KMS-11 (cell line): ENCODE measurements around the gene OAF.

Experiments
- H2AFZ ChIP-seq: fragments of 200-600 bp; sonication (generic); 2 replicates; pipeline ENCODE4 v1.6.1; 2016; ENCODE audit warnings: antibody characterized with exemption, mixed run types, low read depth
- H3K27ac ChIP-seq: fragments of 200-600 bp; sonication (generic); 2 replicates; pipeline ENCODE4 v1.6.1; 2016; ENCODE audit warnings: mild to moderate bottlenecking, mixed run types
- H3K27me3 ChIP-seq: fragments of 200-600 bp; sonication (generic); 2 replicates; pipeline ENCODE4 v1.6.1; 2017; ENCODE audit warnings: mild to moderate bottlenecking, low read depth, mixed run types, moderate library complexity; ENCODE audit not compliant: insufficient read depth
- H3K36me3 ChIP-seq: fragments of 200-600 bp; sonication (generic); 2 replicates; pipeline ENCODE4 v1.6.1; 2017; ENCODE audit warnings: mild to moderate bottlenecking, mixed run types; ENCODE audit not compliant: insufficient read depth
- H3K4me1 ChIP-seq: fragments of 200-600 bp; sonication (generic); 2 replicates; pipeline ENCODE4 v1.6.1; 2016; ENCODE audit warnings: mild to moderate bottlenecking, low read depth, mixed run types; ENCODE audit not compliant: poor library complexity, severe bottlenecking
- H3K4me2 ChIP-seq: fragments of 200-600 bp; sonication (generic); 2 replicates; pipeline ENCODE4 v1.7.0; 2016; ENCODE audit warnings: mild to moderate bottlenecking, mixed run types
- H3K4me3 ChIP-seq: fragments of 200-600 bp; sonication (generic); IDR thresholded peaks from 2 replicates; pipeline ENCODE4 v1.6.1; 2017; ENCODE audit warnings: low read depth, low read length, mixed read lengths; ENCODE audit not compliant: insufficient read depth
- H3K79me2 ChIP-seq: fragments of 200-600 bp; sonication (generic); 2 replicates; pipeline ENCODE4 v1.6.1; 2016; ENCODE audit warnings: low read depth, mixed run types; ENCODE audit not compliant: insufficient read depth
- H3K9ac ChIP-seq: fragments of 200-600 bp; sonication (generic); 2 replicates; pipeline ENCODE4 v1.6.1; 2016; ENCODE audit warnings: mild to moderate bottlenecking, mixed run types
- H4K20me1 ChIP-seq: fragments of 200-600 bp; sonication (generic); 2 replicates; pipeline ENCODE4 v1.6.1; 2016; ENCODE audit warnings: mild to moderate bottlenecking, mixed run types; ENCODE audit not compliant: insufficient read depth
- TF ChIP-seq, protein P1 (sequence below): fragments of 200-600 bp; sonication (generic); conservative IDR thresholded peaks from 2 replicates; pipeline ENCODE4 v1.6.1; 2017; ENCODE audit warnings: low read depth, mild to moderate bottlenecking, antibody characterized with exemption, low read length, moderate library complexity, mixed read lengths

The OAF gene

DNA sequence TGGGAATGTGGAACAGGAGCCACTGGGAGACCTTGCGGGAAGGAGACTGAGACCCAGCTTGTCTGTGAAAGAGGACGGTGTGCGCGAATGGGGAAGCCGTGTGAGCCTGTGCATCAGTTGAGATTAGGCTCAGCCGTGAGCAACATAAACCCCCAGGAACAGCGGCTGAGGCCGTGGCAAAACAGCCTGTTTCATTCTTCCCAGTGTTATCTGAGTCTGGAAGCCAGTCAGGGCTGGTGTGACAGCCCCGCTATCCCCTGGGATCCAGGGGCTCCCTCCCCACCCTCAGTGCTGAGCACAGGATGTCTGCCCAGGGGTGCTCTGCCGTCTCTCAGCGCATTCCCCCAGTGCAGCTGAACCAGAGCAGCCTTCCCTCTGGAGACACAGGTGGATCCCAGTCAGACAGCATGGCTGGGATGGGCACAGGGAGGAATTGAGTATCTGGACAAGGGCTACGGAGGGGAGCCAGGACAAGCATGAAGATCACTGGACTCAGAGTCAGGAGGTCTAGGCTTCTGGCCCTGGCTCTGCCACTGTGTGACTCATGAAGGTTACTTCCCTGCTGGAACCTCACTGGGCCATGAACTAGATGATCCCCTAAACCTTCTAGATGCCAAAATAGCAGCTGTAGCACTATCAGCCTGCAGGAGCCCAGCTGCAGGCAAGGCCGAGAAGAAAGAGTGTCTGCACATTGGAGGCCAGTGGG is 8.6 kb downstream of the OAF start:
- H3K4me2 ChIP-seq, result no peak overlapping the region

DNA sequence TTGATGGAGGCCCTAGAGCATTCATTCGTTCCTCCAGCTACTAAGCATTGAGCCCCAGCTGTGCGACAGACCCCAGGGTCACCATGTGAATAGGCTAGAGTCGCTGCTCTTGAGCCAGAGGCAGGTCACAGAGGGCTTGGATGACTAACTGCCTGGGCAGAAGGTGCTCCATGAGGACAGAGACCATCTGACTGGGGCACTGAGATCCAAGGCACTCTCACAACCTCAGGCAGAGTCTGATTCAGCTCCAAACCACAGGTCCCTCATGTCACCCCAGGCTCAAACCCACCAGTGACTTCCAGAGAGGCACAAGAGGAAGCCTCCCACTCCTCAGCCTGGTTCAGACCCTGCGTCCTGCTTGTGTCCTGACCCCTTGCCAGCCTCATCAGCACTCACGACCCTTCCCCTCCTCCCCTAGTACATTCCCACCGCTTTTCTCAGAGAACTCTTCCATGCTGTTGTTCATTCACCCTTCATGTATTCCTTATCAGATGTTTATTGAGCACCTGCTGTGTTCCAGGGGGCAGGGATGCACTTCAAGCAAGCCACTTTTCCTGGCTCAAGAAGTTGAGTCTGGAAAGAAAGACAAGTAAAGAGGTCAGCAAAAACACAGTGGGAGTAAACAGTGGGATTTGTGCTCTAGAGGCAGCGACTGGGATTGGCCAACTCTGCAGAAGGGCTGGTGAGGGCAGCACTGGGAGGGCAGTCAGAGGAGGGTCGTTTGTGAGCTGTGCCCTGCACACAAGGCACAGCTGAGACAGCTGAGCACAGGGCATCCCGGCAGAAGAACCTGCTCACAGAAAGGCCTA is 9.3 kb downstream of the OAF start:
- H3K4me3 ChIP-seq, result no peak overlapping the region
- H3K36me3 ChIP-seq, result no peaks in the 10 kb centered on the region
- no peak overlapping the region for H3K27ac ChIP-seq
- H3K27me3 ChIP-seq, result no peaks in the 10 kb centered on the region
- H4K20me1 ChIP-seq, result no peaks in the 10 kb centered on the region
- H3K79me2 ChIP-seq, result no peaks in the 10 kb centered on the region
- TF ChIP-seq, protein P1, sequence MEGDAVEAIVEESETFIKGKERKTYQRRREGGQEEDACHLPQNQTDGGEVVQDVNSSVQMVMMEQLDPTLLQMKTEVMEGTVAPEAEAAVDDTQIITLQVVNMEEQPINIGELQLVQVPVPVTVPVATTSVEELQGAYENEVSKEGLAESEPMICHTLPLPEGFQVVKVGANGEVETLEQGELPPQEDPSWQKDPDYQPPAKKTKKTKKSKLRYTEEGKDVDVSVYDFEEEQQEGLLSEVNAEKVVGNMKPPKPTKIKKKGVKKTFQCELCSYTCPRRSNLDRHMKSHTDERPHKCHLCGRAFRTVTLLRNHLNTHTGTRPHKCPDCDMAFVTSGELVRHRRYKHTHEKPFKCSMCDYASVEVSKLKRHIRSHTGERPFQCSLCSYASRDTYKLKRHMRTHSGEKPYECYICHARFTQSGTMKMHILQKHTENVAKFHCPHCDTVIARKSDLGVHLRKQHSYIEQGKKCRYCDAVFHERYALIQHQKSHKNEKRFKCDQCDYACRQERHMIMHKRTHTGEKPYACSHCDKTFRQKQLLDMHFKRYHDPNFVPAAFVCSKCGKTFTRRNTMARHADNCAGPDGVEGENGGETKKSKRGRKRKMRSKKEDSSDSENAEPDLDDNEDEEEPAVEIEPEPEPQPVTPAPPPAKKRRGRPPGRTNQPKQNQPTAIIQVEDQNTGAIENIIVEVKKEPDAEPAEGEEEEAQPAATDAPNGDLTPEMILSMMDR, result no peak
- H3K9ac ChIP-seq, result no peak overlapping the region
- H2AFZ ChIP-seq, result no peak overlapping the region
- peaks cover 9% of the 10 kb centered on the region for H3K4me1 ChIP-seq
- H3K4me2 ChIP-seq, result no peak overlapping the region

More for the DNA sequence above, 8.6 kb downstream of the OAF start:
- no peak overlapping the region for H2AFZ ChIP-seq
- TF ChIP-seq, protein P1, result no peak
- no peak overlapping the region for H3K4me3 ChIP-seq
- no peak overlapping the region for H3K9ac ChIP-seq
- H3K36me3 ChIP-seq, result no peaks in the 10 kb centered on the region
- H4K20me1 ChIP-seq, result no peaks in the 10 kb centered on the region
- H3K27ac ChIP-seq, result no peak overlapping the region
- no peaks in the 10 kb centered on the region for H3K27me3 ChIP-seq
- H3K4me1 ChIP-seq, result peaks cover 9% of the 10 kb centered on the region
- no peaks in the 10 kb centered on the region for H3K79me2 ChIP-seq

DNA sequence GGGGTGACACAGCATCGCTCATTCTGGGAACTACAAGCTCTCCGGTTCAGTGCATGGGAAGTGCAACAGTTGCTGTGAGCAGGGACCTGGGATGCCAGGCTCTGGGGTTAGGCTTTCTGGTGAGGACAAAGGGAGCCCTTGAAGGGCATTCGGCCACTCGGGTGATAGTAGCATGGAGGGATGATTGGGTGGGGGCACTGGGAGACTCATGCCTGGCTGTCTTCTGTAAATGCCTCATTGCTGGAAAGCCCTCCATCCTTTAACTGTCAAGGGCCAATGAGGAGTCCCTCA is 9.9 kb downstream of the OAF start:
- Histone ChIP-seq H3K4me1 (peaks cover 9% of the 10 kb centered on the region), H3K27me3 (no peaks in the 10 kb centered on the region), H3K9ac (no peak overlapping the region), H3K27ac (no peak overlapping the region), H3K4me3 (no peak overlapping the region), H2AFZ (no peak overlapping the region), H3K4me2 (no peak overlapping the region), H4K20me1 (no peaks in the 10 kb centered on the region), H3K36me3 (no peaks in the 10 kb centered on the region), H3K79me2 (no peaks in the 10 kb centered on the region)
- TF ChIP-seq, protein P1, result no peak

DNA sequence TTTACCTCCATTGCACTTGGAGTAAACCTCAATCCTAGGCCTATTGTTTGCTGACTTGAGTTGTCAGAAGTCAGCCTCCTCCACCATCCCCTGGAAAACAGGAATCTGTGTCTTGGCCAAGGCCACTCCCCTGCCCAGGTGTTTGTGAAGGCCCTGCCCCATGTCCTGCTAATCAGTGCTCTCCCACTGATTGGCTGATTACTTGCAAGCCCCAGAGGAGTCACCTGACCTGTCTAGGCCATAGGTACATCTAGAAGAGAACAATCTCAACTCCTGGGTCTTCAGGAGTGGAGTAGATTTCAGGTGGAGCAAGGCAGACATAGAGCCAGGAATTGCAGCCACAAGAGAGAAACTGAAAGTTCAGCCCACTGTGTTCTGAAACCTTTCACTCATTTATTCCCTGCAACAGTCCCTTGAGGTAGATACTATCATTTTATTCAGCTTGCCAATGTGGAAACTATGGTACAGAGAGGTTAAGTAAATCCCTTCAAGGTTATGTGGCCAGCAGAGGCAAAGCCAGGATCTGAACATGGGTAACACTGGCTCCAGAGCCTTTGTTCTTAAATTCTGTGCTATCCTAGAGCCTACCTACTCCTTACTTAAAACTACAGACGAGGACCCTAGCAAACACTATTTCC is 10.4 kb downstream of the OAF start:
- Histone ChIP-seq H3K4me1 (peaks cover 9% of the 10 kb centered on the region), H4K20me1 (no peaks in the 10 kb centered on the region), H3K4me2 (no peak overlapping the region; the same call in 1 of the 2 replicates), H3K36me3 (no peaks in the 10 kb centered on the region), H3K79me2 (no peaks in the 10 kb centered on the region), H3K27me3 (no peaks in the 10 kb centered on the region), H2AFZ (no peak overlapping the region), H3K27ac (no peak overlapping the region), H3K4me3 (no peak overlapping the region), H3K9ac (no peak overlapping the region)
- TF ChIP-seq, protein P1, result no peak
